Endothelial cell of umbilical vein (primary cell): ENCODE data around the gene DCAF17. TPM values are rescaled to one million over a fixed set of nuclear protein-coding genes. Genes with fewer than 3 reads are reported as not detected.

ENCODE experiments used
- BruUV-seq: library from RNA; stranded (reverse); fragments of 400-500 nt; replicated peaks from 2 replicates; lab custom pipeline; 2021; lab: Mats Ljungman, UMichigan
- CTCF ChIA-PET: fragments of 300-600, 350-600 bp; sonication (Branson Sonifier 250); formaldehyde crosslinking; loops from one replicate; lab custom pipeline; 2021; ENCODE audit warnings: antibody characterized with exemption, inconsistent platforms; lab: Charles Lee
- POLR2A ChIA-PET: fragments of 300-600, 350-600 bp; sonication (Branson Sonifier 250); formaldehyde crosslinking; loops from one replicate; lab custom pipeline; 2021; ENCODE audit warnings: antibody characterized with exemption, inconsistent platforms; lab: Charles Lee
- DNase-seq: peaks from one replicate; pipeline ENCODE4 v3.0.0-alpha.2; 2011; ENCODE audit warnings: low read depth, low spot score
- FAIRE-seq: peaks from 2 replicates; lab custom pipeline; 2011; peaks lifted over from hg19 to GRCh38; lab: Jason Lieb, UNC
- H2AFZ ChIP-seq: 2 replicates; pipeline ENCODE4 v1.6.0; 2012; ENCODE audit warnings: low read depth, low read length, control low read depth, inconsistent platforms
- H3K27ac ChIP-seq: 2 replicates; pipeline ENCODE4 v1.5.1; 2011; ENCODE audit warnings: low read depth, mild to moderate bottlenecking, control low read depth, low read length, moderate library complexity; ENCODE audit not compliant: insufficient read depth
- H3K27me3 ChIP-seq, 2 experiments: 2 replicates each; pipeline versions ENCODE4 v1.6.0 to v1.6.1; 2011; ENCODE audit warnings: low read length in 2 of 2, mixed read lengths in 1 of 2; ENCODE audit not compliant: control insufficient read depth in 2 of 2, insufficient read depth in 2 of 2
- H3K36me3 ChIP-seq, 2 experiments: 2 replicates in 1 of 2; 3 replicates in 1 of 2; pipeline ENCODE4 v1.5.1; 2011; ENCODE audit warnings: low read length in 2 of 2, mild to moderate bottlenecking in 1 of 2, moderate library complexity in 1 of 2; ENCODE audit not compliant: control insufficient read depth in 2 of 2, insufficient read depth in 2 of 2; ENCODE audit errors: extremely low read depth in 1 of 2
- H3K4me1 ChIP-seq: 3 replicates; pipeline ENCODE4 v1.5.1; 2011; ENCODE audit warnings: mild to moderate bottlenecking, low read length; ENCODE audit not compliant: control insufficient read depth, insufficient read depth; ENCODE audit errors: extremely low read depth
- H3K4me2 ChIP-seq: 2 replicates; pipeline ENCODE4 v1.6.1; 2011; ENCODE audit warnings: low read length, control low read depth, mixed read lengths; ENCODE audit not compliant: insufficient read depth
- H3K4me3 ChIP-seq, 3 experiments: fragments of 200-600 bp in 1 of 3; sonication (generic), shearing (Covaris generic) in 1 of 3; replicated peaks in 1 of 3; 2 replicates each; pipeline ENCODE4 v1.5.1; 2011 to 2016; ENCODE audit warnings: control low read depth in 3 of 3, low read length in 3 of 3, mild to moderate bottlenecking in 2 of 3, inconsistent platforms in 1 of 3, low read depth in 1 of 3, moderate library complexity in 1 of 3; ENCODE audit not compliant: insufficient read depth in 1 of 3
- H3K79me2 ChIP-seq: 2 replicates; pipeline ENCODE4 v1.6.0; 2012; ENCODE audit warnings: low read length, inconsistent platforms; ENCODE audit not compliant: control insufficient read depth, insufficient read depth
- H3K9ac ChIP-seq: replicated peaks from 2 replicates; pipeline ENCODE3; 2011; ENCODE audit warnings: low read length, control low read depth; ENCODE audit not compliant: insufficient read depth; ENCODE audit errors: extremely low read depth
- H3K9me1 ChIP-seq: replicated peaks from 3 replicates; pipeline ENCODE4 v1.6.0; 2011; ENCODE audit warnings: mild to moderate bottlenecking, low read length; ENCODE audit not compliant: control insufficient read depth, insufficient read depth; ENCODE audit errors: extremely low read depth
- H3K9me3 ChIP-seq: replicated peaks from 2 replicates; pipeline ENCODE4 v1.5.1; 2012; ENCODE audit warnings: low read length, inconsistent platforms; ENCODE audit not compliant: control insufficient read depth, insufficient read depth
- H4K20me1 ChIP-seq: replicated peaks from 2 replicates; pipeline ENCODE3; 2011; ENCODE audit warnings: mild to moderate bottlenecking, low read length; ENCODE audit not compliant: control insufficient read depth, insufficient read depth; ENCODE audit errors: extremely low read depth
- EZH2 ChIP-seq: IDR thresholded peaks from 2 replicates; pipeline ENCODE4 v1.6.1; 2012; ENCODE audit warnings: borderline replicate concordance, low read depth, mild to moderate bottlenecking, moderate library complexity, low read length, inconsistent platforms; ENCODE audit not compliant: severe bottlenecking
- FOS ChIP-seq: IDR thresholded peaks from 2 replicates; pipeline ENCODE4 v1.6.1; 2011; ENCODE audit warnings: mild to moderate bottlenecking, low read length, moderate library complexity, borderline replicate concordance; ENCODE audit not compliant: insufficient read depth
- GATA2 ChIP-seq: IDR thresholded peaks from 2 replicates; pipeline ENCODE4 v1.7.0; 2011; ENCODE audit warnings: low read depth, mild to moderate bottlenecking, moderate library complexity, mixed read lengths, low read length; ENCODE audit not compliant: insufficient read length, insufficient read depth
- JUN ChIP-seq: IDR thresholded peaks from 2 replicates; pipeline ENCODE4 v1.6.1; 2011; ENCODE audit warnings: borderline replicate concordance, low read depth; ENCODE audit not compliant: insufficient read length, insufficient read depth
- MYC ChIP-seq: IDR thresholded peaks from one replicate; pipeline ENCODE4 v1.6.1; 2011; ENCODE audit warnings: mild to moderate bottlenecking, low read depth, low read length
- POLR2A ChIP-seq: IDR thresholded peaks from 2 replicates; pipeline ENCODE4 v1.6.1; 2012; ENCODE audit warnings: low read depth, mild to moderate bottlenecking, control low read depth, low read length
- POLR2AphosphoS5 ChIP-seq: IDR thresholded peaks from 2 replicates; pipeline ENCODE4 v1.6.1; 2012; ENCODE audit warnings: low read depth, mild to moderate bottlenecking, control low read depth, low read length, moderate library complexity; ENCODE audit not compliant: insufficient read depth
- dilution Hi-C: fragments of 300-500 bp; cut with MboI; formaldehyde crosslinking; loops from one replicate; pipeline ENCODE4 v1.15.0; 2019; ENCODE audit warnings: low sequenced_read_pairs; ENCODE audit not compliant: extremely low pct_ligation_motif_present
- intact Hi-C: fragments of 100-400 bp; cut with micrococcal nuclease; formaldehyde crosslinking; loops from one replicate; pipeline ENCODE4 v1.10.0; 2022
- polyA plus RNA-seq, 4 experiments: library from polyadenylated mRNA; depleted of rRNA in 3 of 4; stranded (reverse) in 3 of 4; unstranded in 1 of 4; fragments of >200 nt; gene quantifications; 2 replicates each; pipeline versions ENCODE4 v1.2.1 to v1.2.3, GENCODE V29; 2011 to 2012; ENCODE audit warnings: missing spikeins in 1 of 4
- total RNA-seq: library from RNA; stranded (reverse); gene quantifications from 2 replicates; pipeline ENCODE4 v1.2.3, GENCODE V29; 2021
- TF ChIP-seq, protein P1 (sequence below), 2 donors: IDR thresholded peaks; 1 replicate in 1 of 2; 2 replicates in 1 of 2; pipeline ENCODE4 v1.5.1; 2011; ENCODE audit warnings: low read length in 2 of 2, mild to moderate bottlenecking in 2 of 2, moderate library complexity in 2 of 2, control low read depth in 1 of 2, inconsistent platforms in 1 of 2, low read depth in 1 of 2; ENCODE audit not compliant: insufficient read depth in 1 of 2; ENCODE audit errors: extremely low read depth in 1 of 2
- TF ChIP-seq, protein P2 (sequence below): IDR thresholded peaks from 2 replicates; pipeline ENCODE4 v1.6.1; 2011; ENCODE audit not compliant: insufficient read depth, insufficient read length

DCAF17 gene
- total and polyA plus RNA-seq, 2 donors (not counting 3 experiments of a cell fraction or from before 2014, with no cell fraction given) = 4.6 to 14.9 TPM

DNA sequence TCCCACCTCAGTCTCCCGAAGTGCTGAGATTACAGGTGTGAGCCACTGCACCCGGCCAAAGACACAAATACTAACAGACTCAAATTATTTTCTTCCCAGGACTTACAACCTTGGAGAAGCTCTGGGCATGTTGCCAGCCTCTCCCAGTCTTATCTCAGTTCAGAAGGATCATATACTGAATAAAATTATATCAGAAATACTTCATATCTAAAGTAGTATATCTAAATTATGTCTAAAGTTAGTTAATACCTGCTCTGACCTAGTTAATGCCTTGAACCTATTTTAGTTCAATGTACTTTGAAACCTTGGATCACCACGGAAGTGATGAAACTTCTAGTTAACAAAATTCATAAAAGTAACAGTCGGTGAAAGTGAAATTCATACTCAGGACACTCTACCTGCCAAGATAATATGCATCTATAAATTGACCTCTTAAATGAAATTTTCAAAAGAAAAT is 53.8 kb downstream of the DCAF17 start:
- Histone ChIP-seq H3K79me2 (no peaks in the 10 kb centered on the region), H3K9me3 (no peaks in the 10 kb centered on the region), H3K4me1 (no peaks in the 10 kb centered on the region), H3K36me3 (no peaks in the 10 kb centered on the region), H3K4me2 (no peak overlapping the region), H3K4me3 (no peak overlapping the region), H3K9me1 (no peaks in the 10 kb centered on the region), H3K27me3 (no peaks in the 10 kb centered on the region), H3K27ac (no peak overlapping the region), H4K20me1 (no peaks in the 10 kb centered on the region), H2AFZ (no peak overlapping the region), H3K9ac (no peak overlapping the region)
- ChIA-PET POLR2A (no interaction called here), CTCF (interaction anchor here (1.5 kb wide), 1 partner anchor 44 kb away, joined by 3 read pairs; no protein-coding TSS in a partner anchor)
- dilution Hi-C loops (no loop called here), intact Hi-C loops (no loop called here)
- no TSS peak for BruUV-seq
- no peak for DNase-seq
- TF ChIP-seq JUN (no peak), GATA2 (no peak), POLR2A (no peak), MYC (no peak), POLR2AphosphoS5 (no peak), FOS (no peak), EZH2 (no peak)
- TF ChIP-seq, protein P1, sequence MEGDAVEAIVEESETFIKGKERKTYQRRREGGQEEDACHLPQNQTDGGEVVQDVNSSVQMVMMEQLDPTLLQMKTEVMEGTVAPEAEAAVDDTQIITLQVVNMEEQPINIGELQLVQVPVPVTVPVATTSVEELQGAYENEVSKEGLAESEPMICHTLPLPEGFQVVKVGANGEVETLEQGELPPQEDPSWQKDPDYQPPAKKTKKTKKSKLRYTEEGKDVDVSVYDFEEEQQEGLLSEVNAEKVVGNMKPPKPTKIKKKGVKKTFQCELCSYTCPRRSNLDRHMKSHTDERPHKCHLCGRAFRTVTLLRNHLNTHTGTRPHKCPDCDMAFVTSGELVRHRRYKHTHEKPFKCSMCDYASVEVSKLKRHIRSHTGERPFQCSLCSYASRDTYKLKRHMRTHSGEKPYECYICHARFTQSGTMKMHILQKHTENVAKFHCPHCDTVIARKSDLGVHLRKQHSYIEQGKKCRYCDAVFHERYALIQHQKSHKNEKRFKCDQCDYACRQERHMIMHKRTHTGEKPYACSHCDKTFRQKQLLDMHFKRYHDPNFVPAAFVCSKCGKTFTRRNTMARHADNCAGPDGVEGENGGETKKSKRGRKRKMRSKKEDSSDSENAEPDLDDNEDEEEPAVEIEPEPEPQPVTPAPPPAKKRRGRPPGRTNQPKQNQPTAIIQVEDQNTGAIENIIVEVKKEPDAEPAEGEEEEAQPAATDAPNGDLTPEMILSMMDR (IDR thresholded peaks at IDR 0.05; ENCODE audit: extremely low read depth in 1 of 2, insufficient read depth in 1 of 2, low read depth in 1 of 2, low read length in 2 of 2) = no peak
- TF ChIP-seq, protein P2, sequence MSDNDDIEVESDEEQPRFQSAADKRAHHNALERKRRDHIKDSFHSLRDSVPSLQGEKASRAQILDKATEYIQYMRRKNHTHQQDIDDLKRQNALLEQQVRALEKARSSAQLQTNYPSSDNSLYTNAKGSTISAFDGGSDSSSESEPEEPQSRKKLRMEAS = no peak
- FAIRE-seq = no peak
